GM13976 (cell line): ENCODE measurements around the gene TMED9.
"Not testable (repeated sequence)": the region's sequence is repeated elsewhere in the genome, so short reads cannot be mapped to it uniquely, and the experiment has no call there.

Experiments
- DNase-seq: peaks from one replicate; pipeline ENCODE4 v3.0.0; 2012; ENCODE audit warnings: low spot score
- in situ Hi-C: fragments of 300-500 bp; cut with MboI; formaldehyde crosslinking; loops from one replicate; pipeline ENCODE4 v1.12.0; 2022; ENCODE audit warnings: low sequenced_read_pairs, mixed read lengths, inconsistent platforms; ENCODE audit not compliant: unreplicated experiment
- TF ChIP-seq, protein P1 (sequence below): IDR thresholded peaks from 2 replicates; pipeline ENCODE4 v1.5.1; 2012; ENCODE audit warnings: borderline replicate concordance, mild to moderate bottlenecking; ENCODE audit not compliant: insufficient read depth; ENCODE audit errors: extremely low read depth, missing control alignments, control extremely low read depth

The TMED9 gene

DNA sequence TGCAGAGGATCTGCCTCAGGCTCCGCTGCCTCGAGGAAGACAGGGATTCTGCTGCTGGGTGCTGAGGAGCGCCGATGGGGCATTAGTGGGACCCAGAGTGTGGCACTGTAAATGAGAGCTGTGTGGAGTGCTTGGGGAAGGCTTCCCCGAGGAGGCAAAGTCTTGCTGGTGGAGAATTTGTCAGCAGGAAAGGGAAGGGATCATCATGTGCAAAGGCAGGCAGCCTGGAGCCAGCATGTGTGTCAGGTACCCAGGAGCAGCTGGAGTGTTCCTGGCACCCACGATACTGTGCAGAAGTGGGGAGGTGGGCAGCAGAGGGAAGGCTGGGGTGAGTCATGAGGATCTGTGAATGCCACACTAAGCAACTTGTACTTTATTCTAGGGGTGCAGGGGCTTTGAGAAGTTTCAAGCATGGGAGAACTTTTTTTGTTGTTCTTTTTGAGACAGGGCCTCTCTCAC lies 20.2 kb downstream of the TMED9 start:
- TF ChIP-seq, protein P1, sequence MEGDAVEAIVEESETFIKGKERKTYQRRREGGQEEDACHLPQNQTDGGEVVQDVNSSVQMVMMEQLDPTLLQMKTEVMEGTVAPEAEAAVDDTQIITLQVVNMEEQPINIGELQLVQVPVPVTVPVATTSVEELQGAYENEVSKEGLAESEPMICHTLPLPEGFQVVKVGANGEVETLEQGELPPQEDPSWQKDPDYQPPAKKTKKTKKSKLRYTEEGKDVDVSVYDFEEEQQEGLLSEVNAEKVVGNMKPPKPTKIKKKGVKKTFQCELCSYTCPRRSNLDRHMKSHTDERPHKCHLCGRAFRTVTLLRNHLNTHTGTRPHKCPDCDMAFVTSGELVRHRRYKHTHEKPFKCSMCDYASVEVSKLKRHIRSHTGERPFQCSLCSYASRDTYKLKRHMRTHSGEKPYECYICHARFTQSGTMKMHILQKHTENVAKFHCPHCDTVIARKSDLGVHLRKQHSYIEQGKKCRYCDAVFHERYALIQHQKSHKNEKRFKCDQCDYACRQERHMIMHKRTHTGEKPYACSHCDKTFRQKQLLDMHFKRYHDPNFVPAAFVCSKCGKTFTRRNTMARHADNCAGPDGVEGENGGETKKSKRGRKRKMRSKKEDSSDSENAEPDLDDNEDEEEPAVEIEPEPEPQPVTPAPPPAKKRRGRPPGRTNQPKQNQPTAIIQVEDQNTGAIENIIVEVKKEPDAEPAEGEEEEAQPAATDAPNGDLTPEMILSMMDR = no peak
- in situ Hi-C loops = loop anchor here (25.0 kb wide), 1 partner anchor 450 kb away; no protein-coding TSS in a partner anchor
- no peak for DNase-seq

DNA sequence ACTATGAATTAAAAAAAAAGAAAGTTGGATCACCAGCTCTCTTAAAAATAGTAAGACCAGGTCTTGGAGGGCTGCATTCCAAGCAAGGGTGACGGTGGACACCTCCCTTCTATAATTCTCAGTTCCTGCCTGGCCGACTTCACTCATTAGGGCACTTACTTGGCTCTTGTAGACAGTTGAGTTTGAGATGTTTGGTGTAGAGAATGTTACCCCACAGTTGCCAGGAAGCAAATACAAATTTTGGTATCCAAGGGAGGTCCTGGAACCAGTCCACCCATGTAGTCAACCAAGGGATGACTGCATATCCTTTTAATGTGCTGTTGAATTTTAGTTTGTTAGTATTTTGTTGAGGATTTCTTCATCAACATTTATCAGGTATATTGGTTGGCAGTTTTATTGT lies 28.6 kb downstream of the TMED9 start:
- DNase-seq = no peak
- TF ChIP-seq, protein P1 = no peak
- in situ Hi-C loops = loop anchor here (25.0 kb wide), 1 partner anchor 442 kb away; no protein-coding TSS in a partner anchor

DNA sequence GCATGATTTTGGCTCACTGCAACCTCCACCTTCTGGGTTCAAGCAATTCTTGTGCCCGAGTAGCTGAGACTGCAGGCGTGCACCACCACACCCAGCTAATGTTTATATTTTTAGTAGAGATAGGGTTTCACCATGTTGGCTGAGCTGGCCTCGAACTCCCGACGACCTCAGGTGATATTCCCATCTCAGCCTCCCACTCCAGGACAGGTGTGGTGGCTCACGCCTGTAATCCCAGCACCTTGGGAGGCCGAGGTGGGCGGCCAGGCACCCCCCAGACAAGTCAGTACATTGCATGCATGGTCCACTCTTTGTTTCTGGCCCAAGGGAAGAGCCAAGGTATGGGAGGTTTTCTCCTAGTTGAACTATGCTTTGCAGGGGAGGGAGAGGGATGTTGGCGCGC lies 32.2 kb downstream of the TMED9 start:
- DNase-seq = not testable (repeated sequence)
- in situ Hi-C loops = loop anchor here (25.0 kb wide), 1 partner anchor 438 kb away; no protein-coding TSS in a partner anchor

DNA sequence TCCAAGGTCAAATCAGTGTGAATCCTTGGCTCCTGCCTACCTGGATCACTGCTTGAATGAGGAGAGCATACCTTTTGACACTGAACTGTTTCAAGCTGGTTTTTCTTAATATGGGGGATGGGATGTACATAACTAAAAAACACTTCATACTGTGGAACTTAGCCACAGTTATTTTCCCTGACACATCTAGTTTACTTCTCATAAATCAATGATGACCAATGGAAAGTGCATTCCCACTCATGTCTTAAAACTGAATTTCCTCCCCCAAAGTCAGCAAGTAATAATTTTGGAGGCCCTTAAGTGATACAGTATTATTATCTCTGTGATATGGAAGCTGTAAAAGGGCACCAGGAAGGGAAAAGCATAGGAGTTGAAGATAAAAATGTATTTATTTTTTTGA lies 38.2 kb downstream of the TMED9 start:
- DNase-seq, in situ Hi-C loops: not testable (repeated sequence)

DNA sequence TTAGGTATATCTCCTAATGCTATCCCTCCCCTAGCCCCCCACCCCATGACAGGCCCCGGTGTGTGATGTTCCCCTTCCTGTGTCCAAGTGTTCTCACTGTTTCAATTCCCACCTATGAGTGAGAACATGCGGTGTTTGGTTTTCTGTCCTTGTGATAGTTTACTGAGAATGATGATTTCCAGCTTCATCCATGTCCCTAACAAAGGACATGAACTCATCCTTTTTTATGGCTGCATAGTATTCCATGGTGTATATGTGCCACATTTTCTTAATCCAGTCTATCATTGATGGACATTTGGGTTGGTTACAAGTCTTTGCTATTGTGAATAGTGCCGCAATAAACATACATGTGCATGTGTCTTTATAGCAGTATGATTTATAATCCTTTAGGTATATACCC lies 42.9 kb downstream of the TMED9 start:
- DNase-seq, in situ Hi-C loops: not testable (repeated sequence)

DNA sequence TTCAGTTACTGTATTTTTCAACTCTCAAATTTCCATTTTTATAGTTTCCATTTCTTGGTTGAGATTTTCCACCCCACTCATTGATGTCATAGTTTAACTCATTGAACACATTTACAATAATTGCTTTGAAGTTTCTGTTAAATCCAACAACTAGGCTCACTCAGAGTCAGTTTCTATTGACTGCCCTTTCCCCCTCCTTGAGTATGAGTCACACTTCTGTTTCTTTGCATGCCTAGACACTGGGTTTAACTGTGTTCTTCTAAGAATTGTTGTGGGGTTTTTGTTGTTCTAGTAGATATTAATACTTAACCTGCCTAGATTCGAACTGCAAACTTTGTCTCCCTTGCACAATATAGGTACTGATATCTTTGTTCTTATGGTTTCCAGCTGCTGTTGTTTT lies 53.5 kb downstream of the TMED9 start:
- in situ Hi-C loops, DNase-seq: not testable (repeated sequence)
